ENCODE results near the gene PPEF1. TPM values are rescaled to one million over a fixed set of nuclear protein-coding genes. Genes with fewer than 3 reads are reported as not detected.
A peak's percentile ranks its signal among the peaks of the same experiment; 100 is the strongest.

PPEF1 gene
- total and polyA plus RNA-seq, 8 donors, result 0.04 to 0.56 (median 0.19) TPM; not detected in 4

DNA sequence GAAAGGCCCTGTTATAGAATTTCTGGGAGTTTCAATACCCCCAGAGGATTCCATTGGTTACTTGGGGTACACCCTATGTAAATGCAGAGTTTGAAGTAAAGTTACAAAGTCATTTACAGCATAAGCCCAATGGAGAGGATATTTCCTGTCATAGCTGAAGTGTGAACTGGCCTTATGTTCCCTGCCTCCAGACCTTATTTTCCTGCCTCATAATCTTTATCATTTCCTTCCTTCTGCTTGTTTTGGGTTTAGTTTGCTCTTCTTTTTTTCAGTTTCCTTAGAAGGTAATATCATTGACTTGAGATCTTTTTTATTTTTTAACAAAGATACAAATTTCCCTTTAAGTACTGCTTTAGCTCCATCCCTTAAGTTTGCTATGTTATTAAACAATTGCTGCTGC is 85.4 kb downstream of the PPEF1 start:
- H3K36me3 ChIP-seq, result no peaks in the 10 kb centered on the region
- DNase-seq (no peak), FAIRE-seq (no peak), ATAC-seq (no peak)
- H3K4me1 ChIP-seq, result no peaks in the 10 kb centered on the region
- no peaks in the 10 kb centered on the region for H3K9me3 ChIP-seq
- TF ChIP-seq CTCF (IDR thresholded peaks at IDR 0.05), result no peak
- H3K27ac ChIP-seq, result no peak overlapping the region
- peaks cover 0 to 7% (median 0%) of the 10 kb centered on the region in 4 donors for H3K27me3 ChIP-seq
- H3K4me3 ChIP-seq, result no peak overlapping the region
- intact Hi-C loops (cut with DNase I), result no loop called here

GRCh38 chrX:18793601-18794089 is 86.2 kb downstream of the PPEF1 start:
- Histone ChIP-seq H3K36me3 (no peaks in the 10 kb centered on the region), H3K27me3 (peaks cover 0 to 7% (median 0%) of the 10 kb centered on the region in 4 donors), H3K4me1 (no peaks in the 10 kb centered on the region), H3K4me3 (no peak overlapping the region), H3K27ac (no peak overlapping the region), H3K9me3 (no peaks in the 10 kb centered on the region)
- no peak for TF ChIP-seq CTCF (IDR thresholded peaks at IDR 0.05)
- intact Hi-C loops (cut with DNase I), result no loop called here
- DNase-seq, result no peak
- ATAC-seq, result no peak
- no peak for FAIRE-seq
- 63 to 64% methylated on average over 7 of the region's 7 CpGs for WGBS, 2 donors

GRCh38 chrX:18797141-18797540 is 89.7 kb downstream of the PPEF1 start:
- no peak for TF ChIP-seq CTCF (IDR thresholded peaks at IDR 0.05)
- no peaks in the 10 kb centered on the region for H3K4me1 ChIP-seq
- H3K27ac ChIP-seq, result no peak overlapping the region
- no peaks in the 10 kb centered on the region for H3K9me3 ChIP-seq
- ATAC-seq (no peak), DNase-seq (no peak), FAIRE-seq (no peak)
- H3K27me3 ChIP-seq, result peaks cover 0 to 7% (median 0%) of the 10 kb centered on the region in 4 donors
- no peak overlapping the region for H3K4me3 ChIP-seq
- no peaks in the 10 kb centered on the region for H3K36me3 ChIP-seq
- 80 to 87% methylated on average over 2 of the region's 2 CpGs for WGBS, 2 donors
- intact Hi-C loops (cut with DNase I), result no loop called here

DNA sequence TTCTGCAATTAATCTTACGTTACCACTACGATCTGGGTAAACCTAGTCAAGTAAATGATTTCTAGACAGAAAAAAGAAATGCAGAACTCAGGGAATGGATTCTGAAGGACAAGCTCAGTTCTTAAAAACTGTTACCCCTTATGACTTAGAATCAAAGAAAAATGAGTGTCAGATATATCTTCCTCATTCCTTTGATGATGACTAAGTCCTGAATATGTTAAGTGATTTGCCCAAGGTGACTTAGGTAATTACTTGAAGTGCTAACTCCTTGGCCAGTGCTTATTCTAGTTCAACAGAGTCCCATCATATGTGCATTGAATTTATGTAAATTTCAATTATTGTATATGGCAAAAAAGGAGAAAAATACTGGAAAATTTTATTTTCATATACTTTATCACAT is 92.5 kb downstream of the PPEF1 start:
- FAIRE-seq (no peak), DNase-seq (no peak), ATAC-seq (no peak)
- Histone ChIP-seq H3K27me3 (no peaks in the 10 kb centered on the region), H3K4me1 (no peaks in the 10 kb centered on the region), H3K9me3 (no peaks in the 10 kb centered on the region), H3K27ac (no peak overlapping the region), H3K4me3 (no peak overlapping the region), H3K36me3 (no peaks in the 10 kb centered on the region)
- 41 to 60% methylated on average over 2 of the region's 2 CpGs for whole genome bisulfite sequencing, 2 donors
- no peak for TF ChIP-seq CTCF (IDR thresholded peaks at IDR 0.05)
- intact Hi-C loops (cut with DNase I), result no loop called here

GRCh38 chrX:18809641-18810040 is 102.2 kb downstream of the PPEF1 start:
- H3K36me3 ChIP-seq, result no peaks in the 10 kb centered on the region
- H3K27ac ChIP-seq, result no peak overlapping the region
- ATAC-seq (no peak), FAIRE-seq (peak; percentile 13), DNase-seq (no peak)
- H3K4me3 ChIP-seq, result no peak overlapping the region
- H3K9me3 ChIP-seq, result no peaks in the 10 kb centered on the region
- no peaks in the 10 kb centered on the region for H3K27me3 ChIP-seq
- intact Hi-C loops (cut with DNase I), result no loop called here
- no peak for TF ChIP-seq CTCF (IDR thresholded peaks at IDR 0.05)
- H3K4me1 ChIP-seq, result no peaks in the 10 kb centered on the region

All from pancreas (tissue), 10 donors.